ENCODE measurements around the gene IL5.
A peak's percentile ranks its signal among the peaks of the same experiment; 100 is the strongest.
"Not testable (repeated sequence)": the region's sequence is repeated elsewhere in the genome, so short reads cannot be mapped to it uniquely, and the experiment has no call there.

IL5 gene

DNA sequence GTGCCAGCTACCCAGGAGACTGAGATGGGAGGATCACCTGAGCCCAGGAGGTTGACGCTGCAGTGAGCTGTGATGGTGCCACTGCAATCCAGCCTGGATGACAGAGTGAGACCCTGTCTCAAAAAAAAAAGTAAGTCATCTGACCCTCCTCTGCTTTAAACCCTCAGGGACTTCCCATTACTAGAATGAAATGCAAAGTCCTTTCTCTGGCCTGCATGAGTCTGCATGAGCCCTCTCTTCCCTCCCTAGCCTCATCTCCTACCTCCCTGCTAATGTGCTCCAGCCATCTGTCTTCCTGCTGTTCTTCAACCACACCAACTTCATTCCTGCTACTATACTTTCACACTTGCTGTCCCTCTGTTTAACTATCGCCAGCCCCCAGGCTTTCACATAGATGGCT, 15.3 kb downstream of the IL5 start:
- Histone ChIP-seq H3K4me3 (ENCODE audit: low read depth, low read length) (no peak overlapping the region), H3K27me3 (no peaks in the 10 kb centered on the region), H3K36me3 (no peaks in the 10 kb centered on the region), H3K4me1 (no peaks in the 10 kb centered on the region; the same call in 1 of the 2 replicates), H3K9me3 (no peaks in the 10 kb centered on the region)
- no peak for DNase-seq
- TF ChIP-seq, protein P1, sequence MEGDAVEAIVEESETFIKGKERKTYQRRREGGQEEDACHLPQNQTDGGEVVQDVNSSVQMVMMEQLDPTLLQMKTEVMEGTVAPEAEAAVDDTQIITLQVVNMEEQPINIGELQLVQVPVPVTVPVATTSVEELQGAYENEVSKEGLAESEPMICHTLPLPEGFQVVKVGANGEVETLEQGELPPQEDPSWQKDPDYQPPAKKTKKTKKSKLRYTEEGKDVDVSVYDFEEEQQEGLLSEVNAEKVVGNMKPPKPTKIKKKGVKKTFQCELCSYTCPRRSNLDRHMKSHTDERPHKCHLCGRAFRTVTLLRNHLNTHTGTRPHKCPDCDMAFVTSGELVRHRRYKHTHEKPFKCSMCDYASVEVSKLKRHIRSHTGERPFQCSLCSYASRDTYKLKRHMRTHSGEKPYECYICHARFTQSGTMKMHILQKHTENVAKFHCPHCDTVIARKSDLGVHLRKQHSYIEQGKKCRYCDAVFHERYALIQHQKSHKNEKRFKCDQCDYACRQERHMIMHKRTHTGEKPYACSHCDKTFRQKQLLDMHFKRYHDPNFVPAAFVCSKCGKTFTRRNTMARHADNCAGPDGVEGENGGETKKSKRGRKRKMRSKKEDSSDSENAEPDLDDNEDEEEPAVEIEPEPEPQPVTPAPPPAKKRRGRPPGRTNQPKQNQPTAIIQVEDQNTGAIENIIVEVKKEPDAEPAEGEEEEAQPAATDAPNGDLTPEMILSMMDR (IDR thresholded peaks at IDR 0.05; ENCODE audit: low read depth, low read length), result no peak

DNA sequence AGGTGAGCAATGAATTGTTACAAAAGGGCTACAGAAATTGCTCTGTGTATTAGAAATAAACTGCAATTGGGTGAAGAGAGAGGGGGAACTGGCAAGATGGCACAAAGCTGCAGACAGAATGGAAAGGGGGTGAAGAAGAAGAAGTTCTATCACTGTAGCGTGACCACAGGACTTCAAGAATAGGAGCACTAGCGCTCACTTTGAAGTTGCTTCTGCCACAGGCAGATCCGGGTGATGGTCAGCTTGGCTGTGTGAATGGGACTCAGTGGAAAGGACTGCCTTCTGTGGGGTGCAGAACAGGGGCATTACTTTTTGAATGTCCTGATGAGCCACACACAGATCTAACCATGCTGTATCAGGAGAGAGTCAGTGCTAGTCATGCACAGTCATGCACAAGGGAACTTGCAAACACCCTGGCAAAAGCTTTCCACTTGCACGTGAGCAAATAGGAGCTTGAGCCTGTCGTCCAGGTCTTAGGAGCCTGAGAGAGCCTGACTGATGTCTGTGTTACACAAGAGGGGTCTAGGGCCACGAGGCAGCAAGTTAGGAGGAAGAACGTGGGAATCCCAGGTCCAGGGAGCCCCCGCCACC, 16.3 kb downstream of the IL5 start:
- Histone ChIP-seq H3K27me3 (no peaks in the 10 kb centered on the region), H3K9me3 (no peaks in the 10 kb centered on the region), H3K4me3 (ENCODE audit: low read depth, low read length) (peak overlapping the region; percentile 59), H3K4me1 (no peaks in the 10 kb centered on the region; the same call in 1 of the 2 replicates), H3K36me3 (no peaks in the 10 kb centered on the region)
- TF ChIP-seq, protein P1 (IDR thresholded peaks at IDR 0.05; ENCODE audit: low read depth, low read length), result no peak
- no peak for DNase-seq

DNA sequence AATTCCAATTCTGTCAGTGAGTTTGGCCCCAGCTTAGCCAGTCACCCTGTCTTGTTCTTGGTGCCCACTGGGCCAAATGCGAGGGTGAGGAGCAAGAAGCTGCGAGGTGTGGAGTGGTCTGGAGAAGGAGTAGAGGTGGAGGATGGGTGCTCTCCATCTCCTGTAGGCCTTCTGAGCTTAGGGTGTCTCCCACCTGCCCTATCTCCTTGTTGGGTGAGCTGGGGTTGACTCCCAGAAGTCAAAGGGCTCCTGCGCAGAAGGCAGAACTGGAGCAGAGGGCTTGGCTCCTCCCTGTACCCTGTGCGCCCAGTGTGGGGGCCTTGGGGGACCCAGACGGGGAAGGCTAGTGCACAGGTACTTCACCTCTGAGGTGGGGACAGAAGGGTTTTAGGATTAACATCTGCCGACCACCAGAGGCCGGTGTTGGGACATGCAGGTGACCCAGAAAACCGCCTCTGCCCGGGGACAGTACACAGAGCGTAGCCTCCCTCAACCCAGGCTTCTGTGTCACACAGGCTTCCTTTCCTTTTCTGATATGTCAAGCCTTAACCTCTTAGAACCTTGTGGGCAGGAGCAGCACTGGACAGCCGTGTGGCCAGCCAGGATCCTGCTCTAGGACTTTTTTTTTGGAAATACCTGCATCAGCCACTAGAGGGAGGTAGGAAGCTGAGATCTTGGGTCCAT, 16.9 kb downstream of the IL5 start:
- no peaks in the 10 kb centered on the region for H3K27me3 ChIP-seq
- H3K4me3 ChIP-seq (ENCODE audit: low read depth, low read length), result peak overlapping the region; percentile 59
- no peaks in the 10 kb centered on the region for H3K9me3 ChIP-seq
- H3K36me3 ChIP-seq, result no peaks in the 10 kb centered on the region
- peak; percentile 51 for DNase-seq
- H3K4me1 ChIP-seq, result no peaks in the 10 kb centered on the region; the same call in 1 of the 2 replicates
- TF ChIP-seq, protein P1 (IDR thresholded peaks at IDR 0.05; ENCODE audit: low read depth, low read length), result peak; percentile 92

DNA sequence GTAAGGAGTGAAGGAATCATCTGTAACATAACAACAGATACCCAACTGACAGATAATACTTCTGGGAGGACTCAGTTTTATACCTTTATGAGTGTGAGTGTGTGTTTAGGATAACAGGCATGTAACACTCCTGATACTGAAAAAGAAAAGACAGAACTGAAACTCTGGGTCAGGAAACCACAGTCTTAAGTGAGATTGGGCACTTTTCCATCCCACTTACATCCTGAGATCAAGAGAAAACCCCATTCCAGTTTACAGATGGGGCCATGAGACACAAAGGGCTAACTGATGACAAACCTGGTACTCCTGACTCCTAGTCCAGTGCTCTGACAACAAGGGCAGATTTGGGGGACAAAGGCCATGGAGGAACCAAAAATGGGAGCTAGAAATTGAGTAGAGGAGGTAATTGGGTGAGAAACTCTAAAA, 18.0 kb downstream of the IL5 start:
- Histone ChIP-seq H3K9me3 (no peaks in the 10 kb centered on the region), H3K4me1 (no peaks in the 10 kb centered on the region; the same call in 1 of the 2 replicates), H3K27me3 (0 out of 2 replicates have a peak, but pooled peaks cover 2% of the 10 kb centered on the region), H3K36me3 (no peaks in the 10 kb centered on the region), H3K4me3 (ENCODE audit: low read depth, low read length) (no peak overlapping the region)
- TF ChIP-seq, protein P1 (IDR thresholded peaks at IDR 0.05; ENCODE audit: low read depth, low read length), result no peak
- DNase-seq, result no peak

DNA sequence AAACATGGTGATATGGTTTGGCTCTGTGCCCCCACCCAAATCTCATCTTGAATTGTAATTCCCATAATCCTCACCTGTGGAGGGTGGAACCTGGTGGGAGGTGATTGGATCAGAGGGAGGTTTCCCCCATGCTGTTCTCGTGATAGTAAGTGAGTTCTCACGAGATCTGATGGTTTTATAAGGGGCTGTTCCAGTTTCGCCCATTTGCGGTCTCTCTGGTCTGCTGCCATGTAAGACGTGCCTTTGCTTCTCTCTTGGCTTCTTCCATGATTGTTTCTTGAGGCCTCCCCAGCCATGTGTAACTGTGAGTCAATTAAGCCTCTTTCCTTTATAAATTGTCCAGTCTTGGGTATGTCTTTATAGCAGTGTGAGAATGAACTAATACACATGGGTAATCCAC, 18.4 kb downstream of the IL5 start:
- H3K27me3 ChIP-seq; H3K4me1 ChIP-seq; H3K36me3 ChIP-seq; H3K4me3 ChIP-seq (ENCODE audit: low read depth, low read length); H3K9me3 ChIP-seq; DNase-seq: not testable (repeated sequence)

DNA sequence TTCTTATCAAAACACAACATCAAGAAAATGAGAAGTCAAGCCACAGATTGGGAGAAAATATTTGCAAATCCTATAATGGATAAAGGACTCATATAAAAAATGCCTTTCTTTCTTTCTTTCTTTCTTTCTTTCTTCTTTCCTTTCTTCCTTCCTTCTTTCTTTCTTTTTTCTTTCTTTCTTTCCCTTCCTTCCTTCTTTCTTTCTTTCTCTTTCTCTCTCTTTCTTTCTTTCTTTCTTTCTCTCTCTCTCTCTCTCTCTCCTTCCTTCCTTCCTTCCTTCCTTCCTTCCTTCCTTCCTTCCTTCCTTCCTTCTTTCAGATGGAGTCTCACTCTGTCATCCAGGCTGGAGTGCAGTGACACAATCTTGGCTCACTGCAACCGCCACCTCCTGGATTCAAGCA, 21.3 kb downstream of the IL5 start:
- H3K9me3 ChIP-seq; H3K36me3 ChIP-seq; DNase-seq; H3K4me3 ChIP-seq (ENCODE audit: low read depth, low read length); H3K27me3 ChIP-seq; H3K4me1 ChIP-seq: not testable (repeated sequence)

DNA sequence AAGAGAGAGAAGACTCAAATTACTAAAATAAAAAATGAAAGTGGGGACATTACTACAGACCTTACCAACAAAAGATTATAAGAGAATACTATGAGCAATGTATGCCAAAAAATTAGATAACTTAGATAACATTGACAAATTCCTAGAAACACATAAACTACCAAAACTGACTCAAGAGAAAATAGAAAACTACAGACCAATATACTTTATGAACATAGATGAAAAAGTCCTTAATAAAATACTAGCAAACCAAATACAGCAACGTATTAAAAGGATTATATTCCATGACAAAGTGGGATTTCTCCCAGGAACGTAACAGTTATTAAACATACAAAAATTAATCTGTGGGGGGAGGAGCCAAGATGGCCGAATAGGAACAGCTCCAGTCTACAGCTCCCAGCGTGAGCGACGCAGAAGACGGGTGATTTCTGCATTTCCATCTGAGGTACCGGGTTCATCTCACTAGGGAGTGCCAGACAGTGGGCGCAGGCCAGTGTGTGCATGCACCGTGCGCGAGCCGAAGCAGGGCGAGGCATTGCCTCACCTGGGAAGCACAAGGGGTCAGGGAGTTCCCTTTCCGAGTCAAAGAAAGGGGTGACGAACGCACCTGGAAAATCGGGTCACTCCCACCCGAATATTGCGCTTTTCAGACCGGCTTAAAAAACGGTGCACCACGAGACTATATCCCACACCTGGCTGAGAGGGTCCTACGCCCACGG, 29.5 kb downstream of the IL5 start:
- H3K9me3 ChIP-seq; H3K36me3 ChIP-seq; DNase-seq; H3K4me3 ChIP-seq (ENCODE audit: low read depth, low read length); H3K4me1 ChIP-seq; H3K27me3 ChIP-seq: not testable (repeated sequence)

Data from BE2C (cell line).